Mesothelial cell of epicardium (in vitro differentiated cells): ENCODE data around the gene SPATA12. TPM values are rescaled to one million over a fixed set of nuclear protein-coding genes. Genes with fewer than 3 reads are reported as not detected.

Source experiments
- DNase-seq, 2 experiments: peaks; one replicate each; pipeline ENCODE4 v3.0.0; 2021; ENCODE audit warnings: low spot score in 2 of 2; ENCODE audit not compliant: unreplicated experiment in 2 of 2
- H3K27ac Mint-ChIP-seq: 2 replicates; pipeline ENCODE4 v1.8.0; 2021; ENCODE audit warnings: mixed read lengths
- H3K27me3 Mint-ChIP-seq: 2 replicates; pipeline ENCODE4 v1.8.0; 2021; ENCODE audit warnings: low read depth, mixed read lengths
- H3K36me3 Mint-ChIP-seq: 2 replicates; pipeline ENCODE4 v1.8.0; 2021; ENCODE audit warnings: mixed read lengths
- H3K4me1 Mint-ChIP-seq: 2 replicates; pipeline ENCODE4 v1.8.0; 2021; ENCODE audit warnings: mixed read lengths
- H3K4me3 Mint-ChIP-seq: 2 replicates; pipeline ENCODE4 v1.8.0; 2021; ENCODE audit warnings: mild to moderate bottlenecking, moderate library complexity, mixed read lengths
- H3K9me3 Mint-ChIP-seq: 2 replicates; pipeline ENCODE4 v1.8.0; 2021; ENCODE audit warnings: mixed read lengths
- total RNA-seq: library from RNA; stranded (reverse); gene quantifications from 3 replicates; pipeline ENCODE4 v1.2.1, GENCODE V29; 2021
- TF ChIP-seq, protein P1 (sequence below): fragments of 200-600 bp; sonication (generic); IDR thresholded peaks from one replicate; pipeline ENCODE4 v1.5.0; 2021; ENCODE audit warnings: antibody characterized with exemption; ENCODE audit not compliant: unreplicated experiment

SPATA12 gene
- total RNA-seq, 1 donor from 2014 or later, result not detected

DNA sequence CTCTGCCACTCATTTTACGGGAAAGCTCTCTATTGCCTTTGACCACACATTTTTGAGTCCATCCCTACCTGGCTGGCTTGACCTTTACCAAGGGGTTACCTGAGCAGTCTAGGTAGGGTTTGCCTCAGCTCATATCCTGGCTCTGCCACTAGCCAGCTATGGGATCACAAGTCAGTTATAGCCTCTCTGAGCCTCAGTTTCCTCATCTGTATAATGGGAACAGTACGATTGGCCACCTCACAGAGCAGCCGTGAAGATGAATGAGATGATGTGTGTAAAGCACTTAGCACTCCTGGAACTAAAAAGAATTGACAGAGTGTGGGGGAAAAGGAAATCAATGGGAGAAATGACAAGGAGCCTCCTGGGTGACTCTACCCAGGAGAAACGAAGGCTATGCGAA, 28.0 kb downstream of the SPATA12 start:
- H3K27me3 Mint-ChIP-seq, result no peaks in the 10 kb centered on the region
- H3K27ac Mint-ChIP-seq, result no peak overlapping the region
- H3K36me3 Mint-ChIP-seq, result peaks cover 2% of the 10 kb centered on the region
- no peaks in the 10 kb centered on the region for H3K9me3 Mint-ChIP-seq
- H3K4me3 Mint-ChIP-seq, result no peak overlapping the region
- TF ChIP-seq, protein P1, sequence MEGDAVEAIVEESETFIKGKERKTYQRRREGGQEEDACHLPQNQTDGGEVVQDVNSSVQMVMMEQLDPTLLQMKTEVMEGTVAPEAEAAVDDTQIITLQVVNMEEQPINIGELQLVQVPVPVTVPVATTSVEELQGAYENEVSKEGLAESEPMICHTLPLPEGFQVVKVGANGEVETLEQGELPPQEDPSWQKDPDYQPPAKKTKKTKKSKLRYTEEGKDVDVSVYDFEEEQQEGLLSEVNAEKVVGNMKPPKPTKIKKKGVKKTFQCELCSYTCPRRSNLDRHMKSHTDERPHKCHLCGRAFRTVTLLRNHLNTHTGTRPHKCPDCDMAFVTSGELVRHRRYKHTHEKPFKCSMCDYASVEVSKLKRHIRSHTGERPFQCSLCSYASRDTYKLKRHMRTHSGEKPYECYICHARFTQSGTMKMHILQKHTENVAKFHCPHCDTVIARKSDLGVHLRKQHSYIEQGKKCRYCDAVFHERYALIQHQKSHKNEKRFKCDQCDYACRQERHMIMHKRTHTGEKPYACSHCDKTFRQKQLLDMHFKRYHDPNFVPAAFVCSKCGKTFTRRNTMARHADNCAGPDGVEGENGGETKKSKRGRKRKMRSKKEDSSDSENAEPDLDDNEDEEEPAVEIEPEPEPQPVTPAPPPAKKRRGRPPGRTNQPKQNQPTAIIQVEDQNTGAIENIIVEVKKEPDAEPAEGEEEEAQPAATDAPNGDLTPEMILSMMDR, result no peak
- H3K4me1 Mint-ChIP-seq, result no peaks in the 10 kb centered on the region
- no peak for DNase-seq

DNA sequence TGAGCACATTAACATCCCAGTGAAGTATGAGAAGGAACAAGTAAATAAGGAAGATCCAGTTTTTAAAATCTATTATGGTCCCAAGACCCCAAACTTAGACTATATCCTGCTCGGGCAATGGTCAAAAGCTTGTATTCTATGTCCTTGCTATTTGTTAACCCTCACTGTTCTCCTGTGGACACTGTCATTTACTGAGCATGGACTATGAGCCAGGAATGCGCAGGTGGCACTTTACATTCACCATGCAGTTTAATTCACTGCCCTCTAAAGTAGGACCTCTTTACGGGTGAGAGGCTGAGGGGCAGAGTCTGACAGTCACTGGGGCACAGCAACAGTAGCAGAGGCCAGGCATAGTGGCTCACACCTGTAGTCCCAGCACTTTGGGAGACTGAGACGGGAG, 28.6 kb downstream of the SPATA12 start:
- DNase-seq, result no peak
- Mint-ChIP-seq H3K27me3 (no peaks in the 10 kb centered on the region), H3K4me3 (no peak overlapping the region), H3K9me3 (no peaks in the 10 kb centered on the region), H3K27ac (no peak overlapping the region), H3K4me1 (no peaks in the 10 kb centered on the region), H3K36me3 (peaks cover 7% of the 10 kb centered on the region)
- TF ChIP-seq, protein P1, result no peak

DNA sequence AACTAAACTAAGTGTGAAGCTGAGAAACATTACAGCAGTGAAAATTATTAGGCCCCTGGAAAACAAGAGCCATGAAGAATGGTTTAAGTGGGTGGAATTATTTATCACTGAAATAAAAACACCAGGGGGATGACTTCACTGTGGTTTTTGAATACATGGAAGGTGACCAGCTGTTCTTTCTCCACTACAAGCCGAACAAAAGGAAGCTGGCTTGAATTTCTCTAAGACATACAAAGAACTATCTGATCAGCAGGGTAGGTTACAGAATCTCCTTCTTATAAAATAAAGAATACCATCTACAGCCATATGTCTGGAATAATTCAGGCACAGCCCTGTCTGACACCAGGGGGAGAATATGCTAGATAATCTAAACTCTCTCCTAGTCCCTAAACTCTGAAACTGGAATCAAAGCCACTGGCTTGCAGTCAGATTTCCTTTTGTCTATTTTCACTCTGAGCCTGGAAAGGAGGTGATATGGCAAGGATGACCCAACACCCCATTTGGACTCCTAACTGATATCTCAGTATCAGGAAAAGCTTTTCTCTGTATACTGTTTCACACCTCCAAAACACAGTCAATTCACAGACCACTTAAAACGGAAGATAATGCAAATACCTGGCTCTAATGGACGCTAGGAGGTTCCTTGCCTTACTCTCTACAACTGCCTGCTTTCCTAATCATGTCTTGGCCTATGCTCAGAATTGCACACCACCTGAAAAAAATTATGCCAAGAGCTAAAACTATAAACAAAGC, 31.2 kb downstream of the SPATA12 start:
- DNase-seq, result no peak
- H3K4me3 Mint-ChIP-seq, result no peak overlapping the region
- no peaks in the 10 kb centered on the region for H3K9me3 Mint-ChIP-seq
- no peaks in the 10 kb centered on the region for H3K27me3 Mint-ChIP-seq
- TF ChIP-seq, protein P1, result no peak
- H3K27ac Mint-ChIP-seq, result no peak overlapping the region
- peaks cover 20% of the 10 kb centered on the region for H3K36me3 Mint-ChIP-seq
- no peaks in the 10 kb centered on the region for H3K4me1 Mint-ChIP-seq

DNA sequence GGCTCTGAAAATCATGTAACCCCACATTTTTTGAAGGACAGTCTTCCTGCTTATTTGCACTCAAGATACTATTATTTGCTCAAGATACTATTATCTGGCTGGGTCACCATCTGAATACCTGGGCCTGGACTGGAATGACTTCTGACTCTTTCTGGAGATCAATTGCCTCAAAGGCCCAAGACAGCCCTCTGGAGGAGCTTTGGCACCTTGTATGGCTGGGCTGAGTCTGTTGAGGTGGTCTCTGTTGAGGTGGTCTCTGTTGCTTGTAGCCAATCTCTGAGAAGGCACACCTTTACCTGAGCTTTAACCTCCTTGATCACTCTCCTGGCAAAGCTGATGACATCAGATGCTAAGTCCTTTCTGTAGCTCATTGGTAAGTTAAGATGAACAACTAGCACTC, 33.0 kb downstream of the SPATA12 start:
- no peak for DNase-seq
- TF ChIP-seq, protein P1, result no peak
- H3K36me3 Mint-ChIP-seq, result peaks cover 25% of the 10 kb centered on the region
- no peaks in the 10 kb centered on the region for H3K4me1 Mint-ChIP-seq
- no peak overlapping the region for H3K27ac Mint-ChIP-seq
- H3K9me3 Mint-ChIP-seq, result no peaks in the 10 kb centered on the region
- no peak overlapping the region for H3K4me3 Mint-ChIP-seq
- no peaks in the 10 kb centered on the region for H3K27me3 Mint-ChIP-seq

DNA sequence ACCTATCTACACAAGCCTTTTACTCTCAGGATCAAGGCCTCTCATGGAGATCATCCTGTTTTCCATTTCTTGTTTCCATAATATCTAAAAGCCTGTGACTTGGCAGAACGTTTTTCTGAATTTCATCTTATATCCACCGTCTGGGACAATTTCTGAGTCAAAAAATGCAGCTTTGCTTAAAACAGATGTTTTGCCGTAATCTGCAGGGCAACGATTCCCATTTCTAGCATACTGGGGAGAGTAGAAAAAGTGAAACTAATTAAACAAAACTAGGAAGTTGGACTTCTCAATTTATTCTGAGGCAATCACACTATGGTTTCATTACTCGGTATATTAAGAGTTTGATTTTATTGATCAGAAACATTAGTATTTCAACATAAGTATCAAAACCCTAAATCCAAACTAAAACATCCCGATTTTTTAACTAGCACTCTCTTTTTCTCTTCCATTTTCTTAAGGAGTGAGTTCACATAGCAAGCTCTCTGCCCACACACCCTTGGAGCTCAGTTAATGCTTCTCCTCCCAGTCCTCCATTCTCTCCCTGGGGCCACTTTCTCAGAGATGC, 33.6 kb downstream of the SPATA12 start:
- DNase-seq, result no peak
- Mint-ChIP-seq H3K4me1 (no peaks in the 10 kb centered on the region), H3K9me3 (no peaks in the 10 kb centered on the region), H3K4me3 (no peak overlapping the region), H3K36me3 (peaks cover 25% of the 10 kb centered on the region), H3K27me3 (no peaks in the 10 kb centered on the region), H3K27ac (no peak overlapping the region)
- TF ChIP-seq, protein P1, result no peak
